Suprapubic skin (tissue), 4 donors: ENCODE data around the gene SELENBP1. TPM values are rescaled to one million over a fixed set of nuclear protein-coding genes. Genes with fewer than 3 reads are reported as not detected.

Source experiments
- DNase-seq, 2 donors: peaks; one replicate each; pipeline ENCODE4 v3.0.0-alpha.2; 2019; ENCODE audit warnings: low spot score in 2 of 2
- H3K27ac ChIP-seq: fragments of 200-600 bp; sonication (generic); one replicate; pipeline ENCODE4 v1.5.1; 2019
- H3K27me3 ChIP-seq: fragments of 200-600 bp; sonication (generic); one replicate; pipeline ENCODE4 v1.5.1; 2019
- H3K36me3 ChIP-seq: fragments of 200-600 bp; sonication (generic); one replicate; pipeline ENCODE4 v1.5.1; 2019
- H3K4me1 ChIP-seq: fragments of 200-600 bp; sonication (generic); one replicate; pipeline ENCODE4 v1.5.1; 2019
- H3K4me3 ChIP-seq: fragments of 200-600 bp; sonication (generic); one replicate; pipeline ENCODE4 v1.5.1; 2019; ENCODE audit warnings: mild to moderate bottlenecking
- H3K9me3 ChIP-seq: fragments of 200-600 bp; sonication (generic); one replicate; pipeline ENCODE4 v1.5.1; 2019
- EP300 ChIP-seq: sonication (generic); formaldehyde crosslinking; IDR thresholded peaks from one replicate; pipeline ENCODE4 v1.6.1; 2017; ENCODE audit warnings: antibody characterized with exemption
- POLR2A ChIP-seq, 2 donors: fragments of 450-650 bp; IDR thresholded peaks; one replicate each; pipeline ENCODE4 v1.6.1; 2017; ENCODE audit warnings: antibody characterized with exemption in 2 of 2, mild to moderate bottlenecking in 2 of 2, moderate library complexity in 2 of 2
- POLR2AphosphoS5 ChIP-seq, 3 donors: sonication (generic); formaldehyde crosslinking; IDR thresholded peaks; one replicate each; pipeline ENCODE4 v1.6.1; 2017; ENCODE audit warnings: antibody characterized with exemption in 3 of 3
- WGBS: methylation state at CpG from one replicate; pipeline ENCODE4 v1.1.5; 2018; 5-methylcytosine and 5-hydroxymethylcytosine counted together
- total RNA-seq, 4 donors: library from RNA; depleted of rRNA; stranded (reverse); fragments of >200 nt; gene quantifications; one replicate each; pipeline ENCODE4 v1.1.0, GENCODE V29; 2016
- TF ChIP-seq, protein P1 (sequence below), 2 donors: fragments of 200-600 bp in 1 of 2; fragments of 450-650 bp in 1 of 2; sonication (generic) in 1 of 2; IDR thresholded peaks; one replicate each; pipeline ENCODE4 v1.5.1; 2016 to 2019; ENCODE audit warnings: antibody characterized with exemption in 2 of 2, mild to moderate bottlenecking in 1 of 2, moderate library complexity in 1 of 2

SELENBP1 gene
- total RNA-seq, 4 donors from 2014 or later = 32.0 to 67.5 (median 48.7) TPM

DNA sequence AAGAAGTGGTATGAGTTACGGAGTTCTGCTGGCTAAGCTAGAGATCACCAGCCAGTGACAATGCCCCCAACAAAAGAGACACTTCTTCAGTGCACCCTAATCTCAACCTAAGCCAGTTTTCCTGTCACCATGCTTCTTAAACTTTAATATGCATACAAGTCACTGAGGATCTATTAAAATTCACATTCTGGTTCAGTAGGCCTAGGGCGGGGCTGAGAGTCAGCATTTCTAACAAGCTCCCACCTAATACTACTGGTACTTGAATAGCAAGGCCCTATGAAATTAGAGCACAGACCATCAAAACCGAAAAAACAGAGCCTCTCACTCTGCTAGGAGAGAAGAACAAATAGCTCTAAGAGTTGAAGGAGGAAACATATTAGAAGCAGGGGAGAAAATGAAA is 34.8 kb upstream of the SELENBP1 start:
- TF ChIP-seq POLR2A (IDR thresholded peaks at IDR 0.05) (no peak), POLR2AphosphoS5 (IDR thresholded peaks at IDR 0.05) (no peak), EP300 (no peak)
- TF ChIP-seq, protein P1, sequence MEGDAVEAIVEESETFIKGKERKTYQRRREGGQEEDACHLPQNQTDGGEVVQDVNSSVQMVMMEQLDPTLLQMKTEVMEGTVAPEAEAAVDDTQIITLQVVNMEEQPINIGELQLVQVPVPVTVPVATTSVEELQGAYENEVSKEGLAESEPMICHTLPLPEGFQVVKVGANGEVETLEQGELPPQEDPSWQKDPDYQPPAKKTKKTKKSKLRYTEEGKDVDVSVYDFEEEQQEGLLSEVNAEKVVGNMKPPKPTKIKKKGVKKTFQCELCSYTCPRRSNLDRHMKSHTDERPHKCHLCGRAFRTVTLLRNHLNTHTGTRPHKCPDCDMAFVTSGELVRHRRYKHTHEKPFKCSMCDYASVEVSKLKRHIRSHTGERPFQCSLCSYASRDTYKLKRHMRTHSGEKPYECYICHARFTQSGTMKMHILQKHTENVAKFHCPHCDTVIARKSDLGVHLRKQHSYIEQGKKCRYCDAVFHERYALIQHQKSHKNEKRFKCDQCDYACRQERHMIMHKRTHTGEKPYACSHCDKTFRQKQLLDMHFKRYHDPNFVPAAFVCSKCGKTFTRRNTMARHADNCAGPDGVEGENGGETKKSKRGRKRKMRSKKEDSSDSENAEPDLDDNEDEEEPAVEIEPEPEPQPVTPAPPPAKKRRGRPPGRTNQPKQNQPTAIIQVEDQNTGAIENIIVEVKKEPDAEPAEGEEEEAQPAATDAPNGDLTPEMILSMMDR (IDR thresholded peaks at IDR 0.05) = no peak
- no peak overlapping the region for H3K27ac ChIP-seq
- peaks cover 96% of the 10 kb centered on the region for H3K36me3 ChIP-seq
- no peaks in the 10 kb centered on the region for H3K27me3 ChIP-seq
- H3K4me1 ChIP-seq = no peaks in the 10 kb centered on the region
- H3K9me3 ChIP-seq = no peaks in the 10 kb centered on the region
- WGBS = 91% methylated on average over 3 of the region's 3 CpGs
- DNase-seq = no peak
- no peak overlapping the region for H3K4me3 ChIP-seq

DNA sequence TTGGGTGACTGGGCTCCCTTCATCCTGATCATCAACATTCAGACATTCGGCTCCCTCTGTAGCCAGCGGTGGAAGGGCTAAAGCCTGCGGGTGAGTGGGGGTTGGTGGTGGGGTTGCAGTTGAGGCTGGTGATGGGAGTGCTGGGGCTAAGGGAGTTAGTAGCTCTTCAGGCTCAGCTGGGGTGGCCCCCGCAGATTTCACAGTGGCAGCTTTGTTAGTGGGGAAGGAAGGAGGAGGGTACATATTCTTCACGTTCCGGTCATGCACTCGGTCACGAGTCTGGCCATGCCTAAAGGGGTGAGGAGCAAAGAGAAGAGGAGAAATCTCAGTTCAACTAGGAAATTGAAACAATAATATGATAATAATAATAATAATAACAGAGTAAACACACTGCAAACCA is 33.7 kb upstream of the SELENBP1 start:
- no peak overlapping the region for H3K27ac ChIP-seq
- H3K4me1 ChIP-seq = peaks cover 5% of the 10 kb centered on the region
- H3K4me3 ChIP-seq = no peak overlapping the region
- DNase-seq = no peak
- 87% methylated on average over 8 of the region's 8 CpGs for WGBS
- no peaks in the 10 kb centered on the region for H3K27me3 ChIP-seq
- H3K9me3 ChIP-seq = no peaks in the 10 kb centered on the region
- peaks cover 96% of the 10 kb centered on the region for H3K36me3 ChIP-seq
- TF ChIP-seq EP300 (no peak), POLR2A (IDR thresholded peaks at IDR 0.05) (no peak), POLR2AphosphoS5 (IDR thresholded peaks at IDR 0.05) (no peak)
- TF ChIP-seq, protein P1 (IDR thresholded peaks at IDR 0.05) = no peak

DNA sequence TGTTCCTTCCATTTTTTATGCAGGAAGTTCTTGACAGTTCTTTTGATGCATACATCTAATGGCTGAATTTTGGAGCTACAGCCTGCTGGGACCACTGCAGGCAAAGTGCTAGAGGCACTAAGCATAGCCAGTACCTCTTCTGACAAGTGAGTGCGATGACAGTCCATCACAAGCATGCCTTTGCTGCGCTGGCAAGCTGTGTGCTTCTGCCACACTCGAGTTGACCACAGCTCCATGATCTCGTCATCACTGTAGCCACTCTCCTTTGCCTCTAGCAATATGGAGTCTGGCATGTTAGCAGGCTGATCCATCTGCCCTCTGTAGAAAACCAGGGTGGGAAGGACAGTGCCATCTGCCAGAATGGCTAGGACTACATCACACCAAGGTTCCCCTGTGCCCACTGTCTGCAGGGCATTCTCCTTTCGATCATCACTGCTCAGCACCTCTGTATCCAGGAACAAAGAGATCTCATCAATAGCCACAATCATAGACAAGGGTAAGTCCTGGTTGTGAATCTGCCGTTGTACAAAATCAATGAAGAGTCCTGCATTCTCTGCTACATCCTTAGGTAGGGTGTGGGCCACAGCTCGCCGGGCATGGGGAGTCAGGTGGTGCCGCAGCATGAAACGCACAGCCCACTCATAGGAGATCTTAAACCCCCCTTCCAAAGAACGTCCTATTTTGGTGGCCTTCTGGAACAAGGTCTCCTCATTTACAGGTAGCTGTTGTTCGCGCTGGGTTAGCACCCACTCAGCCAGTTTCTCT is 32.9 kb upstream of the SELENBP1 start:
- H3K27me3 ChIP-seq = no peaks in the 10 kb centered on the region
- TF ChIP-seq, protein P1 (IDR thresholded peaks at IDR 0.05) = no peak
- TF ChIP-seq POLR2AphosphoS5 (IDR thresholded peaks at IDR 0.05) (no peak), POLR2A (IDR thresholded peaks at IDR 0.05) (no peak), EP300 (no peak)
- WGBS = 83% methylated on average over 13 of the region's 13 CpGs
- H3K27ac ChIP-seq = no peak overlapping the region
- DNase-seq = no peak
- no peaks in the 10 kb centered on the region for H3K9me3 ChIP-seq
- H3K4me3 ChIP-seq = no peak overlapping the region
- peaks cover 13% of the 10 kb centered on the region for H3K4me1 ChIP-seq
- peaks cover 96% of the 10 kb centered on the region for H3K36me3 ChIP-seq

DNA sequence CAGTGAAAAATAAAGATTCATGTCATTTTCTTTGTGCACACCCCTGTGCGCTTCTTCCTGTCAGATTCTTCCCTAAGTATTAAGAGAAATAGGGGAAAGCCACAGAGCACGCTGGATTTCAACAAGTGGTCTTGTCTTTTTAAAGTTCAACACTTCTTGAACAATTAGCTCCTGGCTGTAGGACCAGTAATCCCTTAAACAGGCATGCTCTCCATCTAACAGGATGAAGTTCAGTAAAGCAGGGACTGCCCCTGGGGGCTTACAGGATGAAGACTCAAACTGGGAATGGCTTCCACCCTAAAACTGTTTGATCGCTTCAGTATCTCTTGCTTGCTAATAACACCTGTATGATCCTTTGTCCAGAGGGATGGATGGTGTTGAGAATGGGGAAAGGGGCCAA is 31.1 kb upstream of the SELENBP1 start:
- TF ChIP-seq, protein P1 (IDR thresholded peaks at IDR 0.05) = no peak
- TF ChIP-seq EP300 = no peak
- TF ChIP-seq POLR2AphosphoS5 (IDR thresholded peaks at IDR 0.05) = no peak
- TF ChIP-seq POLR2A (IDR thresholded peaks at IDR 0.05) = no peak
- WGBS = 90% methylated on average over 3 of the region's 3 CpGs
- Histone ChIP-seq H3K4me1 (peaks cover 23% of the 10 kb centered on the region), H3K9me3 (no peaks in the 10 kb centered on the region), H3K36me3 (peaks cover 79% of the 10 kb centered on the region), H3K27ac (no peak overlapping the region), H3K27me3 (no peaks in the 10 kb centered on the region), H3K4me3 (no peak overlapping the region)
- DNase-seq = no peak

DNA sequence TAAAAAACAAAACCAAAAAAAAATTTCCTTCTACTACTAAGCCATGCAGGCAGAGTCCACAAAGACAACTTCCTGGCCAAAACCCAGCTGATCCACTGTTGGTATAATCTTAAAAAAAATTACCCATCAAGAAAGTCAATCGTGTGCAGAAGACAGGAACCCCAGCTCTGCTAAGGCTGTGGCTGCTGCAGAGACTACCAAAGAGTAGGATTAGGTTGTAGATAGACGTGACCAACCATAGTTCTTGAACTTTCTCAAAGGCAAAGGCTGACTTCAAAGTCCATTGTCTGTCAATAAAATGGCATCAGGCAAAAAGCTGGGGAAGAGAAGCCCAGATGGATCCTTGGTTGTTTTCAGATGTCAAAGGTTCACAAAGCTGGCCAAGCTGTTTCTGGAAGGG is 30.3 kb upstream of the SELENBP1 start:
- TF ChIP-seq POLR2A (IDR thresholded peaks at IDR 0.05) (no peak), EP300 (no peak), POLR2AphosphoS5 (IDR thresholded peaks at IDR 0.05) (no peak)
- TF ChIP-seq, protein P1 (IDR thresholded peaks at IDR 0.05) = no peak
- H3K27me3 ChIP-seq = no peaks in the 10 kb centered on the region
- no peak overlapping the region for H3K27ac ChIP-seq
- peaks cover 70% of the 10 kb centered on the region for H3K36me3 ChIP-seq
- peaks cover 23% of the 10 kb centered on the region for H3K4me1 ChIP-seq
- no peak overlapping the region for H3K4me3 ChIP-seq
- no peak for DNase-seq
- 61% methylated on average over 2 of the region's 2 CpGs for WGBS
- no peaks in the 10 kb centered on the region for H3K9me3 ChIP-seq
